ENCODE measurements around the gene DIS3. TPM values are rescaled to one million over a fixed set of nuclear protein-coding genes. Genes with fewer than 3 reads are reported as not detected.

The DIS3 gene
- total and polyA plus RNA-seq, 2 experiments from 2014 or later: 37.7 to 45.1 TPM

DNA sequence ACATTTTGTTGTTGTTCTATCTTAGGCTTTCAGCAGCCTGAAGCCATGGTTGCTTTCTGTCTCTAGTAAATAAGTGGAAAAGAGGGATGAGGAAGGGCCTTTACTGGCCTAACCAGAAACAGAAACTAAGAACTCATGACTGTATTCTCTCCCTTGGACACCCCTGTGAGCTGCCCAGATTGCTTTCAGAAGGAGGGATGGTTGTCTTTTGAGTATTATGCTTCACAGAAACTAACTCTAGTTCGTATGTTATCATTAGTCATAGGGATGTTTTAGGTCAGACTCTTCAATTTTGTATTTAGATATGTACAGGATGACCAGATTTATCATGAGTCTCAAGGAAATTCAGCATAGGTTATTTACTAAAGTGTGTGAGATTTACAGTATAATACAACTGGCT, 36.4 kb downstream of the DIS3 start:
- Histone ChIP-seq H2AFZ (no peak overlapping the region), H3K79me2 (replicated peaks; ENCODE audit: insufficient read depth) (peaks cover 6% of the 10 kb centered on the region; the same call in 1 of the 2 replicates), H3K27me3 (ENCODE audit: insufficient read depth) (no peaks in the 10 kb centered on the region), H3K4me3 (no peak overlapping the region), H4K20me1 (replicated peaks; ENCODE audit: insufficient read depth) (0 out of 2 replicates have a peak, but pooled peaks cover 12% of the 10 kb centered on the region), H3K36me3 (ENCODE audit: insufficient read depth) (peaks cover 34% of the 10 kb centered on the region), H3F3A (replicated peaks; ENCODE audit: low read depth) (no peaks in the 10 kb centered on the region), H3K4me2 (no peak overlapping the region), H3K4me1 (ENCODE audit: insufficient read depth) (no peaks in the 10 kb centered on the region), H3K27ac (ENCODE audit: low read depth) (no peak overlapping the region), H3K9me2 (ENCODE audit: insufficient read depth) (no peaks in the 10 kb centered on the region)
- H3K27me3 Mint-ChIP-seq (ENCODE audit: insufficient read depth, low read depth, poor library complexity): no peaks in the 10 kb centered on the region
- peaks cover 42% of the 10 kb centered on the region for H3K36me3 Mint-ChIP-seq (ENCODE audit: low read depth)
- H3K27ac Mint-ChIP-seq: no peak overlapping the region
- H3K9me3 Mint-ChIP-seq: no peaks in the 10 kb centered on the region
- H3K4me3 Mint-ChIP-seq: no peak overlapping the region
- DNase-seq (ENCODE audit: low spot score) (no peak), ATAC-seq (no peak)
- no peaks in the 10 kb centered on the region for H3K4me1 Mint-ChIP-seq
- TF ChIP-seq, protein P1, sequence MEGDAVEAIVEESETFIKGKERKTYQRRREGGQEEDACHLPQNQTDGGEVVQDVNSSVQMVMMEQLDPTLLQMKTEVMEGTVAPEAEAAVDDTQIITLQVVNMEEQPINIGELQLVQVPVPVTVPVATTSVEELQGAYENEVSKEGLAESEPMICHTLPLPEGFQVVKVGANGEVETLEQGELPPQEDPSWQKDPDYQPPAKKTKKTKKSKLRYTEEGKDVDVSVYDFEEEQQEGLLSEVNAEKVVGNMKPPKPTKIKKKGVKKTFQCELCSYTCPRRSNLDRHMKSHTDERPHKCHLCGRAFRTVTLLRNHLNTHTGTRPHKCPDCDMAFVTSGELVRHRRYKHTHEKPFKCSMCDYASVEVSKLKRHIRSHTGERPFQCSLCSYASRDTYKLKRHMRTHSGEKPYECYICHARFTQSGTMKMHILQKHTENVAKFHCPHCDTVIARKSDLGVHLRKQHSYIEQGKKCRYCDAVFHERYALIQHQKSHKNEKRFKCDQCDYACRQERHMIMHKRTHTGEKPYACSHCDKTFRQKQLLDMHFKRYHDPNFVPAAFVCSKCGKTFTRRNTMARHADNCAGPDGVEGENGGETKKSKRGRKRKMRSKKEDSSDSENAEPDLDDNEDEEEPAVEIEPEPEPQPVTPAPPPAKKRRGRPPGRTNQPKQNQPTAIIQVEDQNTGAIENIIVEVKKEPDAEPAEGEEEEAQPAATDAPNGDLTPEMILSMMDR (conservative IDR thresholded peaks at IDR 0.05; ENCODE audit: low read depth in 2 of 2): no peak
- no peak for TF ChIP-seq EZH2 (IDR thresholded peaks at IDR 0.05; ENCODE audit: low read depth, unreplicated experiment)

GRCh38 chr13:72740015-72740414, 41.7 kb downstream of the DIS3 start:
- peaks cover 26% of the 10 kb centered on the region for H3K36me3 ChIP-seq (ENCODE audit: insufficient read depth)
- peaks cover 8% of the 10 kb centered on the region; the same call in 1 of the 2 replicates for H4K20me1 ChIP-seq (replicated peaks; ENCODE audit: insufficient read depth)
- H3K4me3 ChIP-seq: no peak overlapping the region
- no peak overlapping the region for H3K4me2 ChIP-seq
- H3K27ac ChIP-seq (ENCODE audit: low read depth): no peak overlapping the region
- H3K27me3 ChIP-seq (ENCODE audit: insufficient read depth): no peaks in the 10 kb centered on the region
- H3F3A ChIP-seq (replicated peaks; ENCODE audit: low read depth): no peaks in the 10 kb centered on the region
- no peaks in the 10 kb centered on the region for H3K27me3 Mint-ChIP-seq (ENCODE audit: insufficient read depth, low read depth, poor library complexity)
- H3K36me3 Mint-ChIP-seq (ENCODE audit: low read depth): peaks cover 38% of the 10 kb centered on the region; the same call in 2 of the 3 replicates
- H3K4me1 ChIP-seq (ENCODE audit: insufficient read depth): no peaks in the 10 kb centered on the region
- H3K4me3 Mint-ChIP-seq: no peak overlapping the region
- H3K9me2 ChIP-seq (ENCODE audit: insufficient read depth): no peaks in the 10 kb centered on the region
- H3K79me2 ChIP-seq (replicated peaks; ENCODE audit: insufficient read depth): peaks cover 6% of the 10 kb centered on the region; the same call in 1 of the 2 replicates
- no peaks in the 10 kb centered on the region for H3K9me3 Mint-ChIP-seq
- no peak overlapping the region for H2AFZ ChIP-seq
- H3K4me1 Mint-ChIP-seq: no peaks in the 10 kb centered on the region
- ATAC-seq (no peak), DNase-seq (ENCODE audit: low spot score) (no peak)
- no peak overlapping the region for H3K27ac Mint-ChIP-seq
- no peak for TF ChIP-seq ETS1 (IDR thresholded peaks at IDR 0.05)
- no peak for TF ChIP-seq EZH2 (IDR thresholded peaks at IDR 0.05; ENCODE audit: low read depth, unreplicated experiment)
- TF ChIP-seq NANOG (IDR thresholded peaks at IDR 0.05; ENCODE audit: borderline replicate concordance): no peak
- TF ChIP-seq POLR2AphosphoS5 (IDR thresholded peaks at IDR 0.05; ENCODE audit: low read depth): no peak
- TF ChIP-seq, protein P2, sequence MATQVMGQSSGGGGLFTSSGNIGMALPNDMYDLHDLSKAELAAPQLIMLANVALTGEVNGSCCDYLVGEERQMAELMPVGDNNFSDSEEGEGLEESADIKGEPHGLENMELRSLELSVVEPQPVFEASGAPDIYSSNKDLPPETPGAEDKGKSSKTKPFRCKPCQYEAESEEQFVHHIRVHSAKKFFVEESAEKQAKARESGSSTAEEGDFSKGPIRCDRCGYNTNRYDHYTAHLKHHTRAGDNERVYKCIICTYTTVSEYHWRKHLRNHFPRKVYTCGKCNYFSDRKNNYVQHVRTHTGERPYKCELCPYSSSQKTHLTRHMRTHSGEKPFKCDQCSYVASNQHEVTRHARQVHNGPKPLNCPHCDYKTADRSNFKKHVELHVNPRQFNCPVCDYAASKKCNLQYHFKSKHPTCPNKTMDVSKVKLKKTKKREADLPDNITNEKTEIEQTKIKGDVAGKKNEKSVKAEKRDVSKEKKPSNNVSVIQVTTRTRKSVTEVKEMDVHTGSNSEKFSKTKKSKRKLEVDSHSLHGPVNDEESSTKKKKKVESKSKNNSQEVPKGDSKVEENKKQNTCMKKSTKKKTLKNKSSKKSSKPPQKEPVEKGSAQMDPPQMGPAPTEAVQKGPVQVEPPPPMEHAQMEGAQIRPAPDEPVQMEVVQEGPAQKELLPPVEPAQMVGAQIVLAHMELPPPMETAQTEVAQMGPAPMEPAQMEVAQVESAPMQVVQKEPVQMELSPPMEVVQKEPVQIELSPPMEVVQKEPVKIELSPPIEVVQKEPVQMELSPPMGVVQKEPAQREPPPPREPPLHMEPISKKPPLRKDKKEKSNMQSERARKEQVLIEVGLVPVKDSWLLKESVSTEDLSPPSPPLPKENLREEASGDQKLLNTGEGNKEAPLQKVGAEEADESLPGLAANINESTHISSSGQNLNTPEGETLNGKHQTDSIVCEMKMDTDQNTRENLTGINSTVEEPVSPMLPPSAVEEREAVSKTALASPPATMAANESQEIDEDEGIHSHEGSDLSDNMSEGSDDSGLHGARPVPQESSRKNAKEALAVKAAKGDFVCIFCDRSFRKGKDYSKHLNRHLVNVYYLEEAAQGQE (IDR thresholded peaks at IDR 0.05; ENCODE audit: unreplicated experiment): no peak
- no peak for TF ChIP-seq ZNF114 (CRISPR knock-in tag; IDR thresholded peaks at IDR 0.05)
- no peak for TF ChIP-seq STAT1 (IDR thresholded peaks at IDR 0.05; ENCODE audit: unreplicated experiment)
- no peak for TF ChIP-seq CREB1 (CRISPR knock-in tag; IDR thresholded peaks at IDR 0.05; ENCODE audit: low read depth)

All from GM23338 (cell line).